ENCODE measurements around the gene KLF18.

KLF18 gene

DNA sequence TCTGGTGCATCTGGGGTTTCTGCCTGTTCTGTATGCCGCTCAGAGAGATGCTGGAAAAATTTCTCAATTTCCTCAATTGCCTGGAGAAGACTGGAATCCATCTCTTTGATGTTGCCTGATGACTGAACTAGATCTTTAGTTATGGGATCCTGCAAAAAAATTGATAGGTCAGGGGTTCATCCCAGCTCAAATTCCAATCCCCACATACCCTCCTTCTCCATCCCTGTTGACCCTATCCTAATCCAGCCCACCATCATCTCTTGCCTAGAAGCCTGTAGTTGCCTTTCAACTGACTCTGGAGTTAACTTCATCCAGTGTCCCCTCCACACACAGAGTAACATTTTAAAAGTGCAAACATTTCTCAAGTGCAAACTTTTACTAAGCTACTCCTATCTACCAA lies at the start of gene KLF18:
Gene KLF18, minus strand, starts transcription at position 101 of the 400 bp plus-strand sequence. Its CDS starts 0 bp downstream, at position 101.
- no peak within 1 kb of the TSS for H3K4me3 ChIP-seq (replicated peaks in 1 of 2; ENCODE audit: low read depth in 2 of 2, low read length in 2 of 2)
- TF ChIP-seq, protein P1, sequence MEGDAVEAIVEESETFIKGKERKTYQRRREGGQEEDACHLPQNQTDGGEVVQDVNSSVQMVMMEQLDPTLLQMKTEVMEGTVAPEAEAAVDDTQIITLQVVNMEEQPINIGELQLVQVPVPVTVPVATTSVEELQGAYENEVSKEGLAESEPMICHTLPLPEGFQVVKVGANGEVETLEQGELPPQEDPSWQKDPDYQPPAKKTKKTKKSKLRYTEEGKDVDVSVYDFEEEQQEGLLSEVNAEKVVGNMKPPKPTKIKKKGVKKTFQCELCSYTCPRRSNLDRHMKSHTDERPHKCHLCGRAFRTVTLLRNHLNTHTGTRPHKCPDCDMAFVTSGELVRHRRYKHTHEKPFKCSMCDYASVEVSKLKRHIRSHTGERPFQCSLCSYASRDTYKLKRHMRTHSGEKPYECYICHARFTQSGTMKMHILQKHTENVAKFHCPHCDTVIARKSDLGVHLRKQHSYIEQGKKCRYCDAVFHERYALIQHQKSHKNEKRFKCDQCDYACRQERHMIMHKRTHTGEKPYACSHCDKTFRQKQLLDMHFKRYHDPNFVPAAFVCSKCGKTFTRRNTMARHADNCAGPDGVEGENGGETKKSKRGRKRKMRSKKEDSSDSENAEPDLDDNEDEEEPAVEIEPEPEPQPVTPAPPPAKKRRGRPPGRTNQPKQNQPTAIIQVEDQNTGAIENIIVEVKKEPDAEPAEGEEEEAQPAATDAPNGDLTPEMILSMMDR (IDR thresholded peaks at IDR 0.05; ENCODE audit: low read depth, low read length): no peak
- DNase-seq (ENCODE audit: low read depth in 2 of 2): no peak

DNA sequence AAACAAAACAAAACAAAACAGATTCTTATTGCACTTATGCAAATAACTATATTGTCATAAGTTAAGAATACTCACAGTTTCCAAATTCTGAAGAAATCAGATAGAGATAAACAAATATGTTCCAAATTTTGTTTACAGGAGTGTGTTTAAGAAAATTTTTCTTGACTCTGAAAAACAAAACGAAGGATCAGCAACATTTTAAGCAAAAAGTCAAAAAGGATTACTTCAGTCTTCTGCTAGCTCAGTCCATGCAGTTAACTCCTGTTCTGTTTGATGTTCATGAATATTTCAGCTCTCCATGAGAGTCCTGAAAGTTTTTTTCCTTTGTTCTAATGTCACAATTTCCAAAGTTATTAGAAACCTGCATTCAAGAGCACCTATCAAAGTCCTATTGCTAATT lies 33.2 kb upstream of the KLF18 start:
- DNase-seq (ENCODE audit: low read depth in 2 of 2): no peak
- no peak overlapping the region for H3K4me3 ChIP-seq (replicated peaks in 1 of 2; ENCODE audit: low read depth in 2 of 2, low read length in 2 of 2)
- TF ChIP-seq, protein P1 (IDR thresholded peaks at IDR 0.05; ENCODE audit: low read depth, low read length): no peak

DNA sequence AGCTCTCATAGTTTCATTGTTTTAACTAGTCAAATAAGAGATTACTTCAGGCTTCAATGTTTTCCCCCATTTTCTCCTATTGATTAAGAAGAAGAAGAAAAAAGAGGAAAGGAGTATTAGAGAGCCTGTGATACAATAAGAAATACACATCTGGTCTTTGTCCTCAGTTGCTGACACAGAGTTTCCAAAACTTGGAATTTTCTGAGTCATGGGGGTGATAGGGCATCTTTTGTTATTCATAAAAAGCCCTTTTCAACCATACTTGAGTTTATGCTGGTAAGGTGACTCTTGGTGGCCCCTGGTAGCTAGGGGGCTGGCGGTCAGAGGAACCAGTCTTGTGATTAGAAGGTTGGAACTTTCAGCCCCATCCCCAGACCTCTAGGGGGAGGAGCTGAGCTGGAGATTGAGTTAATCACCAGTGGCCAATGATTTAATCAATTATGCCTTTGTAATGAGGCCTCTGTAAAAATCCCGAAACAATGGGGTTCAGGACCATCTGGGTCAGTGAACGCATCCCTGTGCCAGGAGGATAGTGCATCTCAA lies 28.9 kb upstream of the KLF18 start:
- H3K4me3 ChIP-seq (replicated peaks in 1 of 2; ENCODE audit: low read depth in 2 of 2, low read length in 2 of 2): no peak overlapping the region
- peak; percentile 51 to 72 for DNase-seq (ENCODE audit: low read depth in 2 of 2)
- TF ChIP-seq, protein P1 (IDR thresholded peaks at IDR 0.05; ENCODE audit: low read depth, low read length): no peak

DNA sequence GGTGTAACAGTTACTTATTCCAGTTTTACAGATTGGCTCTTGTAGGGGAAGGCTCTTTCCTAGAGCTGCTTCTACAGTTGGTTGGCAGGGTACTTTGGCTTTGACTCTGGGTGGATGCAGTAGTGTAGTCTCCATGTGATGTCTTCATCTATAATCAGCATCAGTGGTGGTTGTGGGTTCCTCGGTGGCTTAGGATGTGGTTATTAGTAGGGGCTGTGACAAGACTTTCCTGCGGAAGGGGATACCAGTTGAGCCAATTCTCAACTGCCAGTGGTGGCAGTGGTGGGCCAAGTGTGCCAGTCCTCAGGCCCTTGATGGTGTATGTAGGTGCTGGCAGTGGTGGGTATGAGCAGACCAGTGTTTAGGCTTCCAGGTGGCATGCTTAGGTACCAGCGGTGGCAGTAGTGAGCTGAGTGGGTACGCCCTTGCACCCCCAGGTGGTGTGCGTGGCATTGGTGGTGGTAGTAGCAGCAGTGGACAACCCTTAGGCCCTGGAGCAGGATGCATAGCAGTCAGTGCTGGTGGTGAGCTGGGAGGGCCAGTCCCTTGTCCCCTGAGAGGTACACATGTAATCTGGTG lies 27.2 kb upstream of the KLF18 start:
- TF ChIP-seq, protein P1 (IDR thresholded peaks at IDR 0.05; ENCODE audit: low read depth, low read length): no peak
- DNase-seq (ENCODE audit: low read depth in 2 of 2): no peak
- no peak overlapping the region for H3K4me3 ChIP-seq (replicated peaks in 1 of 2; ENCODE audit: low read depth in 2 of 2, low read length in 2 of 2)

DNA sequence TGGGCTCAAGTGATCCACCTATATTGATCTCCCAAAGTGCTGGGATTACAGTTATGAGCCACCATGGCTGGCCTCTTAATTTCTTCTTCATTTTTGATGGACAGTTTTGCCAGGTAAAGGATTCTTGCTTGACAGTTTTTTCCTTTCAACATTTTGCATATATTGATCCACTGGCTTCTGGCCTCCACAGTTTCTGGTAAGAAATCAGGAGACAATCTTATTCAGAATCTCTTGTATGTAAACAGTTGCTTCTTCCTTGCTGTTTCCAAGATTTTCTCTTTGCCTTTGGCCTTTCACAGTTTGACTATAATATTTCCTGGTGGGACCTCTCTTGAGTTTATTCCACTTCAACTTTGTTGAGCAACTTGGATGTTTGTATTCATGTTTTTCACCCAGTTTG lies 20.1 kb upstream of the KLF18 start:
- TF ChIP-seq, protein P1 (IDR thresholded peaks at IDR 0.05; ENCODE audit: low read depth, low read length): no peak
- no peak for DNase-seq (ENCODE audit: low read depth in 2 of 2)
- no peak overlapping the region for H3K4me3 ChIP-seq (replicated peaks in 1 of 2; ENCODE audit: low read depth in 2 of 2, low read length in 2 of 2)

DNA sequence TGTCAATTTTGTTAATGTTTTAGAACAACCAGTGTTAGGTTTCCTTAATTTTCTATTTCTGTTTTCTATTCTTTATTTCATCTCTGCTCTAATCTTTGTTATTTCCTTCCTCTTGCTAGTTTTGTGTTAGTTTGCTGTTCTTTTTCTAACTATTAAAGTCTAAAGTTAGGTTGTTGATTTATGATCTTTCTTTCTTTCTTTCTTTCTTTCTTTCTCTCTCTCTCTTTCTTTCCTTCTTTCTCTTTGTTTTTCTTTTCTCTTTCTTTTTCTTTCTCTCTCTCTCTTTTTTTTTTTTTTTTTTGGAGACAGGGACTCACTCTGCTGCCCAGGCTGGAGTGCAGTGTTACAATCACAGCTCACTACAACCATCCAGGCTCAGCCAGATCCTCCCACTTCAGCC lies 17.4 kb upstream of the KLF18 start:
- no peak for DNase-seq (ENCODE audit: low read depth in 2 of 2)
- no peak overlapping the region for H3K4me3 ChIP-seq (replicated peaks in 1 of 2; ENCODE audit: low read depth in 2 of 2, low read length in 2 of 2)
- TF ChIP-seq, protein P1 (IDR thresholded peaks at IDR 0.05; ENCODE audit: low read depth, low read length): no peak

DNA sequence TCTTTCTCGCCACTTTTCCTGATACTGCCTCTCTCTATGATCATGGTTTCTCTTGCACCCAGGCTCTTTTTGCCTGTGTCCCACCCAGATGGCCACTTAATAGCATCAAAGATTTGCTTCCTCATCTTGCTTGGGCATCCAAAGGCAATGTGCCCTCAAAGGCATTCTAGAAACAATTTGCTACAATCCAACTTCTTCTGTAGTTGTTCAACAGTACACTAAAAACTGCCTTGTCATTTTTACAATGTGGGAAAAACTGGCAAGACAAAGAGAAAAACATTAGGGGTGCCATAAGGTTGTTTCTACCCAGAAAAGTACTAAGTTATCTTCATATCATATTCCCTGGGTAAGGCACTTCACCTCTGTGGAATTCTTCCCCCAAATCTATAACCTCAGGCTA lies 16.5 kb upstream of the KLF18 start:
- no peak overlapping the region for H3K4me3 ChIP-seq (replicated peaks in 1 of 2; ENCODE audit: low read depth in 2 of 2, low read length in 2 of 2)
- no peak for DNase-seq (ENCODE audit: low read depth in 2 of 2)
- TF ChIP-seq, protein P1 (IDR thresholded peaks at IDR 0.05; ENCODE audit: low read depth, low read length): no peak

Measured in cardiac fibroblast (primary cell).